ENCODE results near the gene ST6GAL1.
"Not testable (repeated sequence)": the region's sequence is repeated elsewhere in the genome, so short reads cannot be mapped to it uniquely, and the experiment has no call there.

The ST6GAL1 gene

DNA sequence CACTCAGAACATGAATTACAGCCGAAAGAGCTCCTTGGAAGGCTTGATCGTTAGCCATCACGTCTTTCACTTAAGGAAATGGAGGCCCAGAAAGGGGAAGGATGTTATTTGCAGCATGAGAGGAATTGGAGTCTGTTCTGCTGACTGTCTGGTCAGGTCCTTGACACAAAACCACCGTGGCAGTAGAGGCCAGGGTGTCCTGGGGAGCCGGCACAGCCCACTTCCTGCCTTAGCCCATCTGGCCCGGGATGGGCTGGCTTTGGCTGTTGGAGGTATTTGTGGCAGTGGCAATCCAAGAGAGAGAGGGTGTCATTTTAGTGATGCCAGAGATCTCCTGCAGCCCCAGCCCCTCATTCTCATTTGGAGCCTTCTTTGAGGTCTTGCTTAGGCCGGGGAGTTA lies 37.4 kb downstream of the ST6GAL1 start:
- DNase-seq (ENCODE audit: low read depth in 2 of 2): no peak

DNA sequence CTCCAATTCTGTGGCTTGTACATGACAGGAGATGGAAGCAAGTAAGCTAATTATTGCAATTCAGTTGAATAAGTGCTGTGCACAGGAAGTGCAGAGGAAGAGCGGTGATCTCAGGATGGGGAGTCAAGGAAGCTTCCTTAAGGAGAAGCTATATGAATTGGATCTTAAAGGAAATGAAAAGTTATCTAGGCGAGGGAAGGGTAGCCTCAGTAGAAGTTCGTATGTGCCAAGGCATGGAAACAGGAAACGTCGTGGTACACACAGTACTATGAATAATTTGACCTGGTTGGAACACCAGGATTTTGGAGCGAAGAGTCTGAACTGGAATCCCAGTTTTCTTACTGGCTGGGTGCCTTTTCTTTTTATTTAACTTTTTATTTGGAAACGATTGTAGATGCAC lies 39.3 kb downstream of the ST6GAL1 start:
- no peak for DNase-seq (ENCODE audit: low read depth in 2 of 2)

DNA sequence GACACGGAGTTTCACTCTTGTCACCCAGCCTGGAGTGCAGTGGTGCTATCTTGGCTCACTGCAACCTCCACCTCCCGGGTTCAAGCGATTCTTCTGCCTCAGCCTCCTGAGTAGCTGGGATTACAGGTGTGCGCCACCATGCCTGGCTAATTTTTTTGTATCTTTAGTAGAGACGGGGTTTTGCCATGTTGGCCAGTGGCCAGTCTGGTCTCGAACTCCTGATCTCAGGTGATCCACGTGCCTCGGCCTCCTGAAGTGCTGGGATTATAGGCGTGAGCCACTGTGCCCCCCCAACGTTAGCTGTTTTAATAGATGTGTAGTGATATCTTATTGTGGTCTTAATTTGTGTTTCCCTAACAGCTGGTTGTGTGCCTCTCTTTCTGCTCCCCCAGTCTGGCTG lies 40.8 kb downstream of the ST6GAL1 start:
- not testable (repeated sequence) for DNase-seq (ENCODE audit: low read depth in 2 of 2)

DNA sequence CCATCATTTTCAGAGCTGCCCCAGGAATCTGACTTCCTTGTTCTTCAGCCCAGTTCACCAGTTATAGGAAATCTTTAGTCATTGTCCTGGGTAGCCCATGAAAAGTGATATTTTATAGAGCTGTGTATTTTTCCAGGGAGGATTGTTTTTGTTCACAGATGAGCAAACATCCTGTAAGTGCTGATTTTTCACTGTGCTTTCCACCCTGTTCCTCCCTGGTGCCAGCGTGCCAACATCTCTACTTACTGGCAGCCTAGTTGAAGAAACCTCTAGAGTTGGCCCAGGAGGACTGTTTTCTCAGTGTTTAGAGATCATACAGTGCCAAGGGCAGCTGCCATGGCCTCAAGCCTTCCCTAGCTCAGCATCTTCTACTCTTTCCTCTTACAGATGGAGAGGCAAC lies 41.3 kb downstream of the ST6GAL1 start:
- DNase-seq (ENCODE audit: low read depth in 2 of 2): no peak

DNA sequence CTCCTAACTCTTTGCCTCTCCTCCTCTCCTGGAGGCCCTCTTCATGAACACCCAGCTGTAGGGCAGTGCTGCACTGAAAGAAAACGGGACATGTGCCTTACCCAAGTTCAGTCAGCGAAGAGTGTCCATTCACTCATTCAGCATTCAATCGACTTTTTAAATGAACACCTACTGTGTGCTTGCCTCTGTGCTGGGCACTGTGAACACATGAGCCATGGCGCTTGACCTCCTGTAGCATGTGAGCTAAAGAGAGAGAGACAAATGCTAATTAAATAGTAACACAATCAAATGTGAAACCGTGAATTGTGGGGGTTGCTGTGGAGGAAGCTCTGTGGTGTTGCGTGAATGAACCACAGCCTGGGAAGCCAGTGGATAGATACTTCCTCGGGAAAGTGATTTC lies 43.4 kb downstream of the ST6GAL1 start:
- no peak for DNase-seq (ENCODE audit: low read depth in 2 of 2)

DNA sequence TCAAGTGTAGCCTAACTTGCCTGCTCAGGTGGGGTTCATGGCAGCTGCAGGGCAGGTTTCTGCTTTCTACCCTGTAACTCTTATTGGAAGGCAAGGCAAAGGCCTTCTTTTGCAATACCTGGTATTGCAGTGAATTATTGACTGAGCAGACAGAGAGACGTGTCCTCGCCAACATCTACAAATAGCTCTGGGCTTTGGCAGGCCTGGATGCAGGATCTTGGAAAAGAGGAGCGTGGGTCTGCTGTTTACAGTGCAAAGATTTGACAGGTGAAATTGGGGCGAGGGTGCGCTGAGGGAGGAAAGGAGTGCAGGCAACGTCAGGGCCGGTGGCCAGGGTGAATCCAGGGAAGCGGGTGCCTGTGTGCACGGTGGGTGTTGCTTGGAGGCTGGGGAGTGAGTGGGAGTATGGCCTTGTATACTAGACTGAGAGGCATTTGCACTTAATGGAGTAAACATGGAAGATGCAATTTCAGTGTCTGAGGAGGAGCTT lies 44.5 kb downstream of the ST6GAL1 start:
- no peak for DNase-seq (ENCODE audit: low read depth in 2 of 2)

DNA sequence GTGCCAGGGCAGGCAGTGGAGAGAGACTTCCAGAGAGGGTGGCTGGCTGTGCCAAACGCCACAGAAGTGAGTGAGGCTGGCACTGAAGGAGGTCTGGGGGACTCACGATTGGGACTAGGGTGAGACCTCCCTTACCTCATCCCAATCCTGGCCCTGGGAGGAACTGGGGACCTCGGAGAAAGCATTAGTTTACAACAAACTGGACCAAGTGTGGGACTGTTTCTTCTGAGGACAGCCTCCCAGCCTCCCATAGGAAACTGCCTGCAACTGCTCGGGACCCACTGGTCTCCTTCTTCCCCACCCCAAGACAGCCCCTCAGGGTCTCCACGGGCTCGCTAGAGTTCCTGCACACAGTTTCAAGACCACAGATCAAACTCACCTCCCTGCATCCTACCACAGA lies 45.4 kb downstream of the ST6GAL1 start:
- no peak for DNase-seq (ENCODE audit: low read depth in 2 of 2)

DNA sequence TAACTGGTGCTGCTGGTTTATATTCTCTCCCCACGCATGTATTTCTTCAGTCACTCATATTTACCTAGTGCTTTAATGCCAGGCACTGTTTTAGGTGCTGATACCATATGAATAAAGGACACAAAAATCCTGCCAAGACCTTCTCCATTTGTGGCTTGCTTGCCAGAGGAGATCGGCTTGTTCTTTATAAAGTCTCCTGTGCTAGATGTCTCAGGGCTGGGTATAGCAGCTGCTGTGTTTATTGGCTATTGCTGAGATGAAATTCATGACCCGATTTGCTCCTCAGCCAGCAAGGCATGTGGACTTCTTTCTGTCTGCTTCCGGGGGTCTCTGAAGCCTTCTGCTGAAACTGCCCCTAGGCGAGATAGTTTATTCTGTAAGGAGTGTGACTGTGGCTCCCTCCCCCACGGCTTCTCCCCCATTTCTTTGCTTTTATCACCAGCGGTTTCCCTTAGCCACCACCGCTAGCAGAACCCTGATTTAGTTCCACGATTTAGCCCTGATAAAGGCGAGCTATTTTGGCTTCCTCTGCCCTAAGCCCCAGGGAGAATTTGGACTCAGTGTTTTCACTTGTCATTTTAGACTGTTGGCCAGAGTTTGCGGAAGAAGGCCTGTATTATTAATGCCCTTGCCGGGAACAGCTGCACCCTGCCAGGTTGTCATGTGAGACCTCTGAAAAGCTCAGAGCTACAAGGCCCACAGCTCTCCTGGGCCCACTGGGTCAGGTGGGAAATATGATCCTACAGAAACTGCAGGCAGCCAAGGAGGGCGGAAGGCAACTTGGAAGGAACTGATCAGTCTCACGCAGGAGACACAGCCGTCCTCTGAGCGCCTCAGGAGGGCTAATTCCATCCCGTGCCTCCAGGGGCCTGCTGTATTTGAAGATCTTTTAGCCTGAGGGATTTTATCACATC lies 46.8 kb downstream of the ST6GAL1 start:
- no peak for DNase-seq (ENCODE audit: low read depth in 2 of 2)

DNA sequence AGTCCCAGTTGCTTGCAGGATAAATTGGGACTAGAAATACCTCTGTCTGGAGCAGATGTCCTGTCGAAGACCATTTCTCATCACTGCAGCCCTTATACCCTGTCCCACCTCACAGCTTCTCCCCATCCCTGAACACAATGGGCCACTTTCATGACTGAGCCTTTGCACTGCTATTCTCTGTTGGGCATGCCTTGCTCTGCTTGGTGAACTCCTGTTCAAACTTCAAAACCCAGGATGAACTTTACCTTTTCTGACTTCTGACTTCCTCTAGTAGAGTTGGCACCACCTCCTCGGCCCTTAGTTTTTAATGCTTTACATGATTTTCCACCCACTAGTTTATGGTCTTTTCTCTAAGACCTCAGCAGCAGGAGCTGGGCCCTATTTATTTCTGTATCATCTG lies 48.4 kb downstream of the ST6GAL1 start:
- DNase-seq (ENCODE audit: low read depth in 2 of 2): no peak

DNA sequence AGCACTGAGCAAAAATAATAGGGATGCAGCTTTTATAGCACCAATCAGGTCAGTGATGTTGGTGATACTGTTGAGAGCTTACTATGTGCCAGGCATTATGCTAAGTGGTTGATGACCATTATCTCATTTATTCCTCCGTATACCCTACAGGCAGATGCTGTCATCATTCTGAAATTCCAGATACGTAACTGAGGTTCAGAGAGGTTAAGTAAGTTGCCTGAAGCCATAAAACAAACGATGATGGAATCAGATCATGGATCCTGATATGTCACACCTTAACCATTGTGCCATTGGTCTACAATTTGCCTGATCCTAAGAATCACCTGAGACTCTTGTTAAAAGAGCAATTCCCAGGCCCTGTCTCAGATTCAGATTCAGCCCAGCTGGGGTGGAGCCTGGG lies 49.5 kb downstream of the ST6GAL1 start:
- no peak for DNase-seq (ENCODE audit: low read depth in 2 of 2)

DNA sequence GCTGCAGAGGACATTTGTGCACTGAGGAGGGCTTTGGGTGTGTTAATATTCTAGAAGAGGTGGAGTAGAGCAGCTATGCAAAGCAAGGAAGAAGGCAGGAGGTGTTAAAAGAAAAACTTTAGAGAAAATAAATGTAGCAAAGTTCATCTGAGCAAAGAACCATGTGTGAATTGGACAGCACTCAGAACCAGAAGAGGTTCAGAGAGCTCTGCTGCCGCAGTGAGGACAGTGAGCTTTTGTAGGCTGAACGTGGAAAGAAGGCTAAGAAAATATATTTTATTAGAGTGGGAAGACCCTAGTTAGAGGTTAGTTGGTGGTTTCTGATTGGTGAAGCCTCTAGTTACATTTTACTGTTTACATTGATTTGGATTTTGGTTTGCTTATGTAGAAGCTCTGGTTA lies 50.7 kb downstream of the ST6GAL1 start:
- no peak for DNase-seq (ENCODE audit: low read depth in 2 of 2)

DNA sequence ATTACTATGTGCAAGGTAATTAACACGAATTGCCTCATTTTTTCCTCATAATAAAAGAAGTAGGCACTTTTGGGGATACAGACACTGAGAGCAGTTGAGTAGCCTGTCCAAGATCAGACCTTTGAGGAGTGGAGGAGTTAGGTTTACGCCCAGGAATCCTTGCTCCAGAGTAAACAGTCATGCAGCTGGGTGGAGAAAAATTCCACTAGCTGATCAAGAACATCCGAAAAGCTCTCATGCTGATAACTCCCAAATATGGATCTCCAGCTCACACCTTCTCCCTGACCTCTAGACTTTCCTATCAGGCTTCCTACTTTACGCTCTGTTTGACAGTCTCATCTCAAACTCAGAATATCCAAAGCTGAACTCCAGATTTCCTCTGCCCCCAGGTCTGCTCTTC lies 53.3 kb downstream of the ST6GAL1 start:
- no peak for DNase-seq (ENCODE audit: low read depth in 2 of 2)

DNA sequence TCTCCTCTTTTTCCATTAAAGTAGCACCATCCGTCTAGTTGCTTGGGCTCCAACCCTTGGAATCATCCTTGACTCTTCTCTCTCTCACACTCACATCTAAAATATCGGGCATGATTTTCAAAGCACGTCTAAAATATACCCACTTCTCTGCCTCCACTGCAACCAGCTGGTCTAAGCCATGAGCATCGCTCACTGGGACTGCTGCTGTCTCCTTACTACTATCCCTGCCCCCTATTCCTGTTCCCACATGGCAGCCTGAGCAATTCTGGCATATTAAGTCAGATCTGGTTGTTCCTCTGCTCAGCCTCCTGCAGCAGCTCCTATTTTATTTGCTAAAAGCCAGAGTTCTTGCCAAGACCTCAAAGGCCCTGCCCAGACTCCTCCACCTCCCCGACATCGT lies 53.7 kb downstream of the ST6GAL1 start:
- DNase-seq (ENCODE audit: low read depth in 2 of 2): no peak

DNA sequence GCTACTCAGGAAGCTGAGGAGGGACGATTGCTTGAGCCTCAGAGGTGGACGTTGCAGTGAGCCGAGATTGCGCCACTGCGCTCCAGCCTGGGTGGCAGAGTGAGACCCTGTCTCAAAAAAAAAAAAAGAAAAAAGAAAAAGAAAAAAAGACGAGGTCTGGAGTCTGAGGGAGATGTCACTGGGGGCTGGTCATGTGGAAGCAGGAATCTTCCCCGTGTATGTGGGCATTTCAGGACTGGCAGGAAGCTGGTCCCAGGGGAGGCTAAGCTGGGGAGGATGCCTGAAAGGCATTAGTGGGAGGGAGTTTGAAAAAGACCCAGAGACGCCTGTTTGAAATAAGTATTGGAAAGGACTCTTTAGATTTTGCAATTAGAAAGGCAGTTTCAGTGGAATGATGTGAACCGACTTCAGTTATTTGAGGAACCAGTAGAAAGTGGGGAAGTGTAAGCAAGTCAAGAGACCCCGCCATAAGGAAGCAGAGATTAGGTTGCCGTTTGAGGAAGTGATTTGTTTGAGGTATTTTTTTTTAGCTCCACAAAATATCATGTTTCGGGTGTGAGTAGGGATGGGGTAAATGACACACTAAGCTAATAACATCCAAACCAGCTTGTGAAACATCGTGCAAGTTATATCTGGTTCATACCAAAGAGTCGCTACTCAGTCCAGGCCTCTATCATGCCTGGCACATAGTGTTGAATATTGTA lies 55.5 kb downstream of the ST6GAL1 start:
- DNase-seq (ENCODE audit: low read depth in 2 of 2): no peak

DNA sequence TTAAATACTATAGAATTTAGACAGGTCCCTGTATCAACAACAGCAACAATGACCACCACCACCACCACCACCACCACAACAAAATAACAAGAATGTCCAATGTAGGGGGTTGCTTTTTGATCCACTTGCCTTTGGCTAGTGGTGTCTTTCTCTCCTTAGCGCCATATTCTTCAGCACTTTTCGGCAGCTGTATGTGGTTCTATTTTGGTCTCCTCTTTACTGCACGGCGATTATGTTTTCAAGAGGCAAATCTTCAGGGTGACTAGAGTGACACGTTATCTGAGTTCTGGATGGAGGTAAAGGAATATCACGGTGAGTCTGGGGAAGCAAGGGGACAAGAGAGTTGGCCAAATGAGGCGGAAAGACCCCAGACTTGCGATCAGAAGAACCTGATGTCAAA lies 56.1 kb downstream of the ST6GAL1 start:
- DNase-seq (ENCODE audit: low read depth in 2 of 2): no peak

DNA sequence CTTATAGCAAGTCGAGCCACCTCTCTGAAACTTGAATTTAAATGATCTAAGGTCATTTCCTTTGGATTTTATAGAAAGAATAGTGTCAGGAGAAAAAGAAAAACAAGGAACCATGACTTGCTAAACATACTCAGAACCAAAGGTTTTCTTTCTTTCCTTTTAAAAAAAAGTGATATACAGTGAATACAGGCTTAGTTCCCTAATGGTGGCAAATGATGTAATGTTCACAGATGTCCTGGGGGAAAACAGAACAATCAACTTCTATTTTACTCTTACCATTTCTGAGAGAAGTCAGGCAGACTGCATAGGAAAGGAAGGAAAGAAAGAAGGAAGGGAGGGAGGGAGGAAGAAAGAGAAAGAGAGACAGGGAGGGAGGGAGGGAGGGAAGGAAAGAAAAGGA lies 56.5 kb downstream of the ST6GAL1 start:
- no peak for DNase-seq (ENCODE audit: low read depth in 2 of 2)

DNA sequence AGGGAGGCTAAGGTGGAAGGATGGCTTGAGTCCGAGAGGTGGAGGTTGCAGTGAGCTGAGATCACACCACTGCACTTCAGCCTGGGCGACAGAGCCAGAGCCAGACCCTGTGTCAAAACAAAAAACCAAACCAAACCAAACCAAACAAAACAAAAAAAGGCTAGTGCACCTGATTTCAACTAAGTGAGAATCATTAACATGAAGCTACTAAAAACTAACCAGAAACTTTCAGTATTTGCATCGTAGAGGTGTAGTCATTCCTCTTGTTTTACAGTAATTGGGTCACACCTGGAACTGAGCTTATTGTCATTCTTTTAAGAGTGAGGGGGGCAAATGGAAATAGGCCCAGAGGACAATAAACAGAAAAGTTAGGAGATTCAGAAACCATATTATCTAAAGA lies 58.5 kb downstream of the ST6GAL1 start:
- no peak for DNase-seq (ENCODE audit: low read depth in 2 of 2)

DNA sequence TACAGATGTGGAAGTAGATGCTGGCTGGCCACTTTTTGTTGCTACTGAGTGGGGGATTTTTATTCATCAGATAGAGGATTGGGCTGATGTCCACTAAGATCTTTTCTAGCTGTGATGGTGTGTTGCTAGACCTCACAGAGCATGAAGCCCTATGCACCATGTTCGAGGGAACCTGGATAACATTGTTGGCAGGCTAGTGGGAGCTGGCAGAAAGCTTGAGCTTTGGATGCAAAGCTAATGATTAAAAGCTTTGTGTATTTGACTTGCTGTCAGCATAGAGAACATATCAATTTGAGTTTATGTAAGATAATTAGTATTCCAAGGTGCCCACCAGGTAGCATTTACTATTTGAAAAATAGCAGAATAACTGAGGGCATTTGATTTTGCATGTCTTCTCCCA lies 59.1 kb downstream of the ST6GAL1 start:
- no peak for DNase-seq (ENCODE audit: low read depth in 2 of 2)

DNA sequence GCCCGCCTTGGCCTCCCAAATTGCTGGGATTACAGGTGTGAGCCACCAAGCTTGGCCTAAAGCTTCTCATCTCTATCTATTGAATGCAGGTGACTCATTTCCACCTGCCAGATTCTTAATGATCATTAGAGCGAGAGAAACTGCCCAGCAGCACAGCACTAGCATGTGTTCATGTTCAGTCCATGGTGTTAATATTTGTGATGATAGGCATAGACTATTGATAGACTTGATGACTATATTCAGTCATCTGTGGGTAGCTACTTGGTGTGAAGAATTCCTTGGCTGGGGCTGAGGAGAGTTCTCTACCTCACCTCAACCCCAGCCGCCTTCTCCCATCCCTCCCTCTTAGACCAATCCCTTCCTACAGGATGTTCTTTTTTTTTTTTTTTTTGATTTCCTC lies 60.0 kb downstream of the ST6GAL1 start:
- DNase-seq (ENCODE audit: low read depth in 2 of 2): no peak

DNA sequence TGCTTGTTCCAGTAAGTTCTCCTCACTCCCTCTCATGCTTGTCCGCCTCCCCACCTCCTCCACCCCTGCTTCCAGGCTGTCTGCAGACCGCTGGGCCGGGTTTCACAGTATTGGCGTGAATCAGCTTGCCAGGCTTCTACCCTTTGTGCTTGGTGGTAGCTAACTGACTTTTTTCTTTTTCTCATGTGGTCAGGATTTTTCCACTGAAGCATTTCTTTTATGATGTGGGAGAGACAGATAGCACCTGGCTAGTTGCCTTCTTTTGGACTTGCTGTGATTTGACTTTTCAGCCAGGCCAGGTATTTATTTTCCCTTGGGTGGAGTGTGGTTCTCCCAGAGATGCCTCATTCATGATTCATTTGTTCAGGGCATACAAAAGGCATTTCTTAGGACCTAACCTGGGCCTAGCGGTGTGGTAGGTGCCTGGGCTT lies 60.6 kb downstream of the ST6GAL1 start:
- DNase-seq (ENCODE audit: low read depth in 2 of 2): no peak

DNA sequence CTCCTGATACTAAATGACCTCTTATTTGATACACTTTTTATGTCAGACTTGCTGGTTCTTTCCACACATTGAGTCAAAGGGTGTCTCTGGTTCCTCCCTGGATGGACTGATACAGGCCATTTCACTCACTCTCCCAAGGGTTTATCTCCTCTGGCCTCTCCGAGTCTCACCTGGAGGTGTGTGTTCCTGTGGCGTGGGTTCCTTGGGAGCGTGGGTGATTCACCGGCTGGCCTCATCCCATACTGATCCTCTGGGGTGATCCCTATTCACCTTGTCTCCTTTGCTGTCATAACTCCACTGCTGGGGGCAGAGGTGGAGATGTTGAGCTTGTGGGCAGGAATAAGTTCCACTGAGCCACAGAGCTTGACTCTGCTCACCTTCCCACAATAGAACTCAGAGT lies 61.1 kb downstream of the ST6GAL1 start:
- DNase-seq (ENCODE audit: low read depth in 2 of 2): no peak

DNA sequence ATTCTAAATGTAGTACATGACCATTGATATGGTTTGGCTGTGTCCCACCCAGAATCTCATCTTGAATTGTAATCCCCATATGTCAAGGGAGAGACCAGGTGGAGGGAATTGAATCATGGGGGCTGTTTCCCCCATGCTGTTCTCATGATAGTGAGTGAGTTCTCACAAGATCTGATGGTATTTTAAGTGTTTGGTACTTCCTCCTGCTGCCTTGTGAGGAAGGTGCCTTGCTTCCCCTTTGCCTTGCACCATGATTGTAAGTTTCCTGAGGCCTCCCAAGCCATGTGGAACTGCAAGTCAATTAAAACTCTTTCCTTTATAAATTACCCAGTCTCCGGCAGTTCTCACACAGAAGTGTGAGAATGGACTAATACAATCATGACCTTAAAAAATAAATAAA lies 61.8 kb downstream of the ST6GAL1 start:
- DNase-seq (ENCODE audit: low read depth in 2 of 2): not testable (repeated sequence)

DNA sequence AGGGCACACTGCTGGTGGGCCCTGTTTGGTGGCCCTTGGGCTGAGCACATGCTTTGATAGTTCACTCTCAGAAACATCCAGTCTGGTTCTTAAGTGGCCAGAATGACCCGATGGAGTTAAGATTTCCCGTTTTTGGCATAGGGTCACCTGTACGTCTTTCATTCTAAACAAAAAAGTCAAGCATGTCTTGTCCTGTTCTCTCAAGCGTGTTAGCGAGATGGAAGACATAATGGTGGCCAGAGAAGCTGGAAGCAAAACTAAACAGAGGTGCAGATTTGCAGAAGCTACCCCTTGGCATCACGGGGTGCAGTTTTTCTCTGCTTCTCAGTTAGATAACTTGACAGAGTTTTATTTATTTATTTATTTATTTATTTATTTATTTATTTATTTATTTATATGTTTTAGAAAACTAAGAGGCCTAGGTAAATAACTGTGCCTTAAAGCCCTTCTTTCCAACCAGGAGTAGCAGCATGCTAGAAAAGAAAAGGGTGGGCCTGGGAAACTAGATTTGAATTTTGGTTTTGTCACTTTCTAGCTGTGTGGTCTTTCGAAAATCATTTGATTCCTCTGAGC lies 63.0 kb downstream of the ST6GAL1 start:
- no peak for DNase-seq (ENCODE audit: low read depth in 2 of 2)
